ENCODE measurements around the gene RPTOR. TPM values are rescaled to one million over a fixed set of nuclear protein-coding genes. Genes with fewer than 3 reads are reported as not detected.

Gene RPTOR
- total RNA-seq, 1 donor: 45.5 TPM

DNA sequence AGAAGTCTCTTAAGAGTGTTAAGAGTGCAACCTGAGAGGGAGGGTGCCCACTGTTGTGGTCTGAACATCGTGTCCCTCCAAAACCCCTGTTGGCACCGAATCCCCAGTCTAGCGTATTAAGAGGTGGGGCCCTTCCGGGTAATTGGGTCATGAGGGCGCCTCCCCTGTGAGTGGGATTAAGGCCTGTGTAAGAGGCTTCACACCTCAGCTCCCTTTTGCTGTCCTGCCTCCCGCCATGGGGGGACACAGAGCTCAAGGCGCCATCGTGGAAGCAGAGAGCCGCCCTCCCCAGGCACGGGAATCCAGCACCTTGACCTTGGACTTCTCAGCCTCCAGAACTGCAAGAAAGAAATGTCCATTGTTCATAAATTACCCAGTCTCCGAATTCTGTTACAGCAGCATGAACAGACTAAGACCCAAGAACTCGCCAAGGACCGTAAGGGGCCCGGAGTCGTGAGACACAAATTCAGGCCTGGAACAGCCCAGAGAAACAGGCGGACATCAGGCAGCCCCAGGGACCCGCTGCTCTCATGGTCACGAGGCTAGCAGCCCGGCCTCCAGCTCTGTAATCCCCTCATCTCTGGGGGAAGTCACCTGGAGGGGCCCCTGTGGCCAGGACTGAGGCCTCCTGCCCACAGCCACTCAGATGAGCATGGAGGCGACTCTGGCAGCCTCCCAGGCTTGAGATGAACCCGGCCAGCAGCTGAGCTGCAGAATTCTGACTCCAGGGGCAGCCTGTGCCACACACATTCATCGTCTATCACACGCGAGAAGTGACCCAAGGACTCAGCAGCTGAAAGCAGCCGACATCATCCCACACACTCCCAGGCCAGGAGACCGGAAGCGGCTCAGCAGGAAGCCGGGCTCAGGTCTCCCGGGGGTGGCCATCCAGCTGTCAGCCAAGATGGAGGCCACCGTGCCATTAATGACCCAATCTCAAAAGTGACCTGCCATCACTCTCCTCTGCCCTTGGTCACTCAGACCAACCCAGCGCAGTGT is 434.2 kb downstream of the RPTOR start:
- DNase-seq (ENCODE audit: low read depth in 2 of 3, low spot score in 2 of 3): no peak

DNA sequence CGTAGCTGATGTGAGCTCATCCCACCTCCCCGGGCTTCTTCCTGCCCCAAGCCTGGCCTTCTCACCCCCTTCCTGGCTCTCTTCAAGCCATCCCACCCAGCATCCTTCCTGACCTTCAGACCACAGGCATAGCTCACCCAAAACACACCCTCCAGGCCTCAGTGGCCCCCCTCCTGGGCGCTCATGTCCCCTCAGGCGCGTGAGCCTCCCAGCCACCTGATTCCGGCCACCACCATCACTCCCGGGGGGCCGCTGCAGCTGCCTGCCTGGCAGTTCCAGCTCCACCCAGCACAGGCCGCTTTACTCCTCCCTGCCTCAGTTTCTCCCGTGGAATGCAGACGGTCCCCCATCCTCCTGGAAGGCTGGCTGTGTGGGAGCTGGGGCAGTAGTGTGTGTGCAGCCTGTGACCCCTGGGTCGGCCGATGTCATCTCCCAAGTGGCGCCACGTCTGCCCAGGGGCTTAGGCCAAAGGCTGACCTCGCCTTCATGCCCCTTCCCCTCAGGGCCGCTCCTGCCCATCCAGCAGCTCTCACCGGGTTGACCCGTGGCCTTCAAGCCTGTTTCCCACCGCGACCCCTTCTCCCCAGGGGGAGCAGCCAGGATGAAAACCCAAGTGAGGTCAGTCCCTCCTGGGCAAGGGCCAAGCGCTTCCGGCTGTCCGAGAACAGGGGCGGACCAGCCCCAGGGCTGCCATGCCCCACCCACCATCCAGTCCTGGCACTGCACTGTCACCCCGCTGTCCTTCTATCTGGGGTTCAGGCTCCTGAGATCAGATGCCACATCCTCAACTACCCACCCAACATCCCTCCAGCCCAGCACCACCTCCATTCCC is 435.1 kb downstream of the RPTOR start:
- DNase-seq (ENCODE audit: low read depth in 2 of 3, low spot score in 2 of 3): no peak

DNA sequence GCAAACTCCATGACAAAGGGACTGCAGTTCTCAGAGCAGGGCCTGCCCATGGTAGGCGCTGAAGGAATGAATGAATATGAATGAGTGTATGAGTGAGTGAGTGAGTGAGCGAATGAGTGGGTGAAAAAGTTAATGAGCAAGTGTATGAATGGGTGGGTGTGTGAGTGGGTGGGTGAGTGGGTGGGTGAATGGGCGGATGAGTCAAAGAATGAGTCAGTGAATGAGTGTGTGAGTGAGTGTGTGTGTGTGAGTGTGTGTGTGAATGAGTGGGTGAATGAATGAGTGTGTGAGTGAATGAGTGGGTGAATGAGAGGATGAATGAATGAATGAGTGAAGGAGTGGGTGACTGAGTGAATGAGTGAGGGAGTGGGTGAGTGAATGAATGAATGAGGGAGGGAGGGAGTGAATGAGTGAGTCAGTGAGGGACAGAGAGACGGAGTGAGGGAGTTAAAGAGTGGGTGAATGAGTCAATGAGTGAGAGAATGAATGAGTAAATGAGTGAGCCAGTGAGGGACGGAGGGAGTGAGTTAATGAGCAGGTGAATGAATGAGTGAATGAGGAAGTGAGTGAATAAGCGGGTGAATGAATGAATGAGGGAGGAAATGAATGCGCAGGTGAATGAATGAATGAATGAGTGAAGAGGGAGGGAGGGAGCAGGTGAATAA is 435.9 kb downstream of the RPTOR start:
- DNase-seq (ENCODE audit: low read depth in 2 of 3, low spot score in 2 of 3): peak in 1 of 3 donors; percentile 40

DNA sequence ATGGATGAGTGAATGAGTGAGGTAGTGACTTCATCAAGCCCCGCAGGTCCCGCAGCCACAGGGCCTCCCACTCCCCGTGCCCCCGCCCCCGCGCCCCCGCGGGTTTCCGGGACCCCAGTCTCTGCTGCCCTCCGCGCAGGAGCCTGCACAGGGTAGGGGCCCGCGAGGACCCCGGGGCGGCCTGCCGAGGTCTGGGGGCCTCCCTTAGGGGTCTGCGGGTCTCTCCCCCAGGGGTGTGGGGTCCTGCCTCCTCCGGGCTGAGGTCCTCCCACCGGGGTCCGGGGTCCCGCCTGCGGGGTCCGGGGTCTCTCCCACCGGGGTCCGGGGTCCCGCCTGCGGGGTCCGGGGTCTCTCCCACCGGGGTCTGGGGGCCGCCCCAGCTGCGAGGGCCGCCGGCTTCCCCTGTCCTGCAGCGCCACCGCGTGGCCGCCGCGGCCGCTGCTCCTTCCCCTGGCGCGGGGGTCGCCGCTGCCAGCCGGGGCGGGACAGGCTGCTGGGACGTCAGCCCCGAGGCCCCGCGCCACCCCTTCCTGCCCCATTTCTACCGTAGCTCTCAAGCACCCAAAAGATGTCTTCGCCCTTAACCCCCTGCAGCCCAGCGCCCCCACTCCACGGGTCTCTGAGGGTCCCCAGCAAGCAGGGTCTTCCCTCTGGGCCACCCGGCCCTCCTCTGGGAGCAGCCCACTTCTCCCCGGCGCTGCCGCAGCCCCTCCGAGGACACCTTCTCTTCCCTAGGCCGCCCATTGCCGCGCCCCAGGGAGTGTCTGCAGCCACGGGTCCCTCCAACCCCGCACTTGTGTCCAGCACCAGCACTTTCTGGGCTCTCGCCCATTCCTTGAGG is 436.6 kb downstream of the RPTOR start:
- DNase-seq (ENCODE audit: low read depth in 2 of 3, low spot score in 2 of 3): peak in 1 of 3 donors; percentile 53

DNA sequence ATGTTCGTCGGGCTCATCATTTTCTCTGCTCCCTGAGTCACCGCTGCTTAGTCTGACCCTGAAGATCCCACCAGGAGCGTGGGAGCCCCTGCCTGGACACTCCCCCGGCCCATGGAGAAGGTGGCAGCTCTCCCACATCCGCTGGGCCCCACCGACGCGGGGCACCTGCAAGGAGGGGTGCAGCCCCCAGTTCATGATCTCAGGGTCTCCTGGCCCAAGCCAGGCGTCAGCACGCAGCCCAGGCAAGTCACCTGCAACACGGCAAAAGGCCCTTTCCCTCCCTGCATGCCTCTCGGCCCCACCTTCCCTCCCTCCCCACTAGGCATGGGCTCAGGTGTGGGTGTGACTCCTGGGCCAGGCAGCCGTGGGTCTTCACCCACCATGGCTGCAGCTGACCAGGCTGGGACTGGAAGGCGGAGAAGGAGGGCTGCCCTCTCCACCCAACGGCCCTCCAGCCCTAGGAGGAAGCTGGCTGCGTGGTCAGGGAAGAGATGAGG is 437.3 kb downstream of the RPTOR start:
- DNase-seq (ENCODE audit: low read depth in 2 of 3, low spot score in 2 of 3): no peak

DNA sequence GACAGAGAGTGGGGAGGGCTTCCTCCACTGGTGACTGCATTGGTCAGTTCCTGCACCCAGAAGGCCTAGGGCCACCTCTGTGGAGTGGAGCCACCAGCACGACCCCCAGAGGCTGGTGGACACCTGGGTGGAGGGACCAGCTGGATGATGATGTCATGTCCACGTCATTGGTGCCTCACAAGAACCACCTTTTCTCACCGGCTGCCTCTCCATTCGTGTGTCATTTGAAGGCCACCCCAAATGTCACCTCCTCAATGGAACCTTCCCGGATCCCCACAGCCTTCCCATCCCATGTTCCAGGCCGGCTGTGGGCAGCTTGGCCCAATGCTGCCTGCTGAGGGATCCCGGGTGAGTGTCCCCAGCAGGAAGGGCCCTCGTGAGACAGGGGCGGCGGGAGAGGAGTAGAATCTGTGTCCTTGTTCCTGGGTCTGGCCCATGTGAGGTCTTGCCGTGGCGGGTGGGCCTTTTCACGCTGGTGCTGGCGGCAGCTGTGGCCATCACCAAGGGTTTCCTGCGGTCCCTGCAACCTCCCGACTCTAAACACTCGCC is 437.9 kb downstream of the RPTOR start:
- DNase-seq (ENCODE audit: low read depth in 2 of 3, low spot score in 2 of 3): no peak

DNA sequence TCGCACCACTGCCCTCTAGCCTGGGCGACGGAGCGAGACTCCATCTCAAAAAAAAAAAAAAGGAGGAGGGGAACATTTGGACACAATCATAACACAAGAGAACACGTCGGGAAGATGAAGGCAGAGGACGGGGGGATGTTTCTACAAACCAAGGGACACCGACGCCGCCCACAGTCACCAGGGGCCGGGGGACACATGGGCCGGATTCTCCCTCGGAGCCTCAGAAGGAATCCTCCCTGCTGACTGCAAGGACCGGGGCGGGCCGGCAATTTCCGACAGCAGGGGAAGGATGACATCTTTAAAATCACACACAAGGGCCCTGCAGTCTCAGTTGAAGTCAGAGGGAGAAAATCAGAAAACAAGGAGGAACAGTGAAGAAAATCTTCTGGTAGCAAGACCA is 438.9 kb downstream of the RPTOR start:
- DNase-seq (ENCODE audit: low read depth in 2 of 3, low spot score in 2 of 3): no peak

DNA sequence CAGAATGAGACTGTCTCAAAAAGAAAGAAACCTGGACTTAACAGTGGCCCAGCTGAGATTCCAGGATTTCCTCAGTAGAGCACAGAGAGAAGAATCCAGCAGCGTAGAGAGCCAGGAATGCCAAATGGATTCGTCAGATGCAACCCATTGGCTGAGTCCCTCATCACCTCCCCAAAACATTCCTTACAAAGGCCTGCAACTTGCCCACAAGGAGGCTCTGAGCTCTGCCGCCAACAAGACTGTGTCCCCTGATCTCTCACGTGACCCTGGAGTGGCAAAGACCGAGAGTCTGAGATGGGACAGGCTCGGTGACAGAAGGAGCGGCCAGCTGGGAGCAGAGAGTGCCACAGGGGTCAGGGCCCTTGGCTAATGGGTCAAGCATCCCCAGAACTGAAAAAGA is 440.1 kb downstream of the RPTOR start:
- no peak for DNase-seq (ENCODE audit: low read depth in 2 of 3, low spot score in 2 of 3)

DNA sequence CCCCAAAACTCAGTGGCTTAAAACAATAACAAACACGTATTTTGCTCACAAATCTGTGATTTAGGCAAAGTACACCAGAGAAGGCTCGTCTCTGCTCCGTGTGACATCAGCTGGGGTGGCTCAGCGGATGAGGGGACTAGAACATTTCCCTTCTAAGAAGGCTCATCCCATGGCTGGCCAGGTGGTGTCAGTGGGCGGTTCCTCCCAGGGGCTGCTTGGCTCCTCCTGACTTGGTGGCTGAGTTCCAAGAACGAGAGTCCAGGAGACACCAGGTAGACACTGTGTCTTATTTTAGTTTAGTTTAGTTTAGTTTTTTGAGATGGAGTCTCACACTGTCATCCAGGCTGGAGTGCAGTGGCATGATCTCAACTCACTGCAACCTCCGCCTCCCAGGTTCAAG is 441.4 kb downstream of the RPTOR start:
- DNase-seq (ENCODE audit: low read depth in 2 of 3, low spot score in 2 of 3): no peak

DNA sequence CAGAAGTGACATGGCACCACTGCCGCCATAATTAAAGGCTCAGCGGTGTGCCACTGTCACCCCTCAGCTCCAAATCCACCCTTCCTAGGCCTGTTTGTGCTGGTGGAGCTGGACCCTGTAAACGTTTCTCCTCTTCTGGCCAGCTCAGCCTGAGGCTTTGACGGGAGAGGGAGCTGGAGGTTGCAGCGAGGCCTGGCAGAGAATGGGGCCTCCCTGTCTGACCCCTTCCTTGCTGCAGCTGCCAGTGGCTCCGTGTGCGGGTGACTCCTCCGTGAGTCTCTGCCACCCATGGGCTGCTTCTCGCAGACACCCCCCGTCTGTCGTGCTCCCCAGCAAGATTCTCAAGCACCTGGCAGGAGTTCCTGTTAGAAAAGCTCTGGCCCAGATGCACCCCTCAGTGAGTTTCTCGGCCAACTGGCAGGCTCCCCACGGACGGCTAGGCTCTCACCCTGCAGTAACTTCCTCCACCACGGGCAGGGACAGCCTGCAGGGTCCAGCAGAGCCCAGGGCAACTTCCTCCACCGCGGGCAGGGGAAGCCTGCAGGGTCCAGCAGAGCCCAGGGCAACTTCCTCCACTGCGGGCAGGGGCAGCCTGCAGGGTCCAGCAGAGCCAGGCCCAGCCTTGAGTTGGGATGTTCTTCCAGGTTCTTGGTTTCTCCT is 442.3 kb downstream of the RPTOR start:
- peak in 1 of 3 donors; percentile 28 for DNase-seq (ENCODE audit: low read depth in 2 of 3, low spot score in 2 of 3)

DNA sequence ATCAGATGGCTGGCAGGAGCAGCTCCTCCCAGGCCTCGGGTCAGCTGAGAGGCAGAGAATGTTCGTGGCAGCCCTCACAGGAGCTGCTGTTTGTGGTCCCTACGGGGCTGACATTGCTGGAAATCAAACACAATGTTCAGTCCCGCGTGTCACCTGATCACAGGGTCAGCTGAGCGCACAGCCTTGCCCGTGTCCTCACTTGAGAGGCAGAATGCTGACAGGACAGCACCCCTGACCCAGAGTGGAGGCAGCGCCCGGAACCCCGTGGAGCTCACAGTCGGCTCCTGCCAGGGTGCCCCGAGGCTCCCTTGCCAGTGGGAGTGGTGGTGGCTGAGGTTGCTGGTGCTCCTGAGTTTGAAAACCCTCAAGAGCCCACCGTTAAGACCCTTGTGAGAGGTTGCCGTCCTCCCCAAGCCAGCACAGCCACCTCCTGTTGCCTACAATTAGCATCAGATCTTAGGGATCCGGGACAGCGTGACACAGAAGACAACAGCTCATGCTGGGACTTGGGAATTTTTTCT is 443.4 kb downstream of the RPTOR start:
- DNase-seq (ENCODE audit: low read depth in 2 of 3, low spot score in 2 of 3): no peak

DNA sequence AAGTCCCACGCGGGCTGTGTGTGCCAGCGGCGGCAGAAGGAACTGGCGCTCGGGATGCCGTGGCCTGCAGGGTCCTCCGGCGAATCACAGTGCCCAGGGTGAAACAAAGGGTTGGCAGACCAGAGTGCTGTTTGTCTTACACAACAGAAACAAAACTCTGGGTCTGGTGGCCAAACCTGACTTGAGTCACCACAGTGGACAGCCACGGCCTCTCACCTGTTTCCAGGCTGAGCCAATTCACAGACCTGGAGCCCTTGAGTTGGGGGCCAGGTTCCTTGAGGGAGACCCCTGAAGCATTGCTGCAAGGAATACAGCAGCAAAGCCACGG is 444.9 kb downstream of the RPTOR start:
- DNase-seq (ENCODE audit: low read depth in 2 of 3, low spot score in 2 of 3): no peak

DNA sequence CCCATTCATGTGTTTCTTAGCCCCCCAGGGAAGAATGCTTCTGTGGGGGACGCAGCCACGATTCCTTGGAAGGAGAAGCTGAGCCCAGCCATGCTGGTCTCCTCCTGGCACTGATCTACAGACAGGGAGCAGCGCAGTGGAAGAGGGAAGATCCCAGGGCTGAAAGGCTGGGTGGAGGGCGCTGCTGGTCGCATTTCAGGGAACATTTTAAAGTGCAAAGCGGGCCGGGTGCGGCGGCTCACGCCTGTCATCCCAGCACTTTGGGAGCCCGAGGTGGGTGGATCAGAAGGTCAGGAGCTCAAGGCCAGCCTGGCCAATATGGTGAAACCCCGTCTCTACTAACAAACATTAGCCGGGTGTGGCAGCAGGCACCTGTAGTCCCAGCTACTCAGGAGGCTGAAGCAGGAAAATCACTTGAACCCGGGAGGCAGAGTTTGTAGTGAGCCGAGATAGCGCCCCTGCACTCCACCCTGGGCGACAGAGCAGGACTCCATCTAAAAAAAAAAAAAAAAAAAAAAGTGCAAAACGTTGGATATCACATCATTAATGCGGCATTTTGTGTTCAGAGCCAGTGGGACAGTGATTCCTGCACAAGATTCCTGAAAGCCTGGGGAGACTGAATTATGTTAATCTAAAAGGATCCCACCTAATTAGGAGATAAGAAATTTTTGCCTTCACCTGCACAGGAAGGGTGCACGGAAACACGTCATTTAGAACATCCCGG is 446.4 kb downstream of the RPTOR start:
- no peak for DNase-seq (ENCODE audit: low read depth in 2 of 3, low spot score in 2 of 3)

DNA sequence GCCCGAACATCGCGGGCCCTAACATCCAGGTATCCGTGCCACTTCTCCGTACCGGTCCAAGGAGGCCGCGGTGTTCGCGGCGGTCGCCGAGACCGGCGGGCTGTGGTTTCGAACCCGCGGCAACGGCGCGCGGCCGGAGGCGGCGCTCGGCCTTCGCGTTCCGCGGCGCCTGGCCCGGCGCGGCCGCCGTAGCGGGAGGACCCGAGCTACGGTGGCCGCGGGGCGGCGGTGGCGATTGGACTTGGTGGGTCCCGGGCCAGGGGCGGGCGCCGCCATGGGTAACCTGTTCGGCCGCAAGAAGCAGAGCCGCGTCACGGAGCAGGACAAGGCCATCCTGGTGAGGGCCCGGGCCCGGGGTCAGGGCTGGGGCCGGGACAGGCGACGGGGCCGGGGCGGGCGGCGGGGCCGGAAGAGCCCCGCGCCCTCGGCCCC is 447.0 kb downstream of the RPTOR start, which contains the start of gene CHMP6:
Gene CHMP6 (plus strand): TSS at position 197 of the 432 bp plus-strand sequence. CDS start 78 bp downstream, at position 275.
- peak; percentile 69 to 83 (median 76) for DNase-seq (ENCODE audit: low read depth in 2 of 3, low spot score in 2 of 3)

DNA sequence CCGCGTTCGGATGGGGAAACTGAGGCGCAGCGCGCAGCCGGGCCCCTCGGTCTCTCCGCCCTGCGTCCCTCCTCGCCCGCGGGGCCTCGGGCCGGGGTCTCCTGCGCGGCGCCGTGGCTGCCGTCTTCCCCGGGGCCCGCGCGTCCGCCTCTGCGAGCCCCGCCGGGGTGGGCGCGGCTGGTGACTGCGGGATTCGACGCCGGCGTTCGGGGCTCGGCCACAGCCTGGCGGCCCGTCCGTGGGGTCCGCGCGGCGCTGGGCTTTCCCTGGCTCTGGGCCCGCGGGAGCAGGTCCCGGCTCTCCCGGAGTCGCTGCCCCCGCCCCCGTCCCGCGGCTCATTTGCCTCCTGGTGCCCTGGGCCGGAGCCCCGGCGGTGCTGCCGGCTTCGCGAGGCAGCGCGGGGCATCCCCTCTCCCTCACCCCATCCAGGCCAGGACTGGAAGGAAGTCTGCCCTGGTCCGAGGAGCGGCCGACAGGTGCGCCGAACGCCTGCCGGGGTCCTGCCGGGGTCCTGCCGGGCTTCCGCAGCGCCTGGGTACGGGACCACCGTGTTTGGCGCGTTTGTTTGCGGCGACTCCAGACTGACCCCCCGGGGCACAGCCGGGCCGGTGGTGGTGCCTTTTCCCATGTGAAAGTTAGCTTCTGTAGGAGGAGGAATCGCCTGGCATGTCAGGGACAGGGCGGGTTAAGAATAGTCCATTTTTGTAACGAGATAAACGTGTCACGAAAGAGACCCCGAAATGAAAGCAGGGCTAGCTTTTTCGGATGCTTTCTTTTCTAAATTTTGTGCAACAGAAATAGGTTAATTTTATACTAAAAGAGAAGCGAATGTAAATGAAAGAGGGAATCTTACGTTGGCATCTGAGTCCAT is 447.7 kb downstream of the RPTOR start:
- no peak for DNase-seq (ENCODE audit: low read depth in 2 of 3, low spot score in 2 of 3)

DNA sequence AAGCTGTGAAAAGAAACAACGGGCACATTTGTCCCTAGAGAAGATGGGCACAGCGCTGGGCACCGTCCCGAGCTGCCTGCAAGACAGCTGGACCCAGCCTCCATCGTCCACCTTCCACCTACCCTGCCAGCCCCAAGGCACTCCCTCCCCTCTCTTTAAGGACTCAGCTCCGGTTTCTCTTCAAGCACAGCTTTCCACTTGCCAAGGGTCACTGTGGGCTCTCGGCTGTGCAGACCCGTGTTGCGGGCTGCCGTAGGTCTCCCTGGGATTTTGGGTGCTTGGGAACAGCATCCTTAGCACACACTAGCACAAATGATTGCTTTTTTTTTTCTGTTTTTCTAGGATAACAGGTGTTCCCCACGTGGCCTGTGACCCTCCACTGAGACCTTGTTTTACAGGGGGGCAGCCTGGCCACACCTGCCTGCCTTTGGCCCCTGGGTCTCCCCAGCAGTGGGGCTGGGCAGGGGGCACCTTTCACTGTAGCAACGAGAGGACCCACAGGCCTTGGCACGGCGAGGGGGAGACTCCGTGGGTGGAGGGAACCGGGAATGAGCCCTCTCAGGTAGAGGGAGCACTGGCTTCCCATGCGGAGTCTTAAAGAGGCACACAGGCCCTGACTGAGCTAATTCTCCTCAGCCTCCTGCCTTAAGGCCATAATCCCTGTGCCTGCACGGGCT is 448.4 kb downstream of the RPTOR start:
- no peak for DNase-seq (ENCODE audit: low read depth in 2 of 3, low spot score in 2 of 3)

DNA sequence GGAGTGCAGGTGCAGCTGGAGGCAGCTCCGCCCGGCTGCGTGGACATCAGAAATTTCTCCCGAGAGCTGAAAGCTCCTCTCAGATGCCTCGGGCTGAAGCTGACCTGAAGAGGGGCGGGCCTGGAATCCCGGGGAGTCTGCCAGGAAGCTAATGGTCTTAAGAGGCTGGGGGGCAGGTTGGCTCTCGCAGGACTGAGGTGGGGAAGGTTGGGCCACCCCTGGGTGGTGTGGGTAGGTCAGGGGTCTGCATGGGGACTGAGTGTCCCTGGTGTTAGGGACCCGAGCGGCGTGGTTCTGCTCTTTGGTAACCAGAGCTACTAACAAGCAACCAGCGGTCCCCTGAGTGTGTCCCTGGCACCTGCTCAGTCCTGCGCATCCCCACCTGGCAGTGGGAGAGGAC is 450.5 kb downstream of the RPTOR start:
- no peak for DNase-seq (ENCODE audit: low read depth in 2 of 3, low spot score in 2 of 3)

Measured in hematopoietic multipotent progenitor cell (in vitro differentiated cells).